Caki2 (cell line): ENCODE data around the gene PNMA1. TPM values are rescaled to one million over a fixed set of nuclear protein-coding genes. Genes with fewer than 3 reads are reported as not detected.
A peak's percentile ranks its signal among the peaks of the same experiment; 100 is the strongest.

Experiments
- DNase-seq: peaks from one replicate; pipeline ENCODE4 v3.0.0-alpha.2; 2015; ENCODE audit warnings: low read depth
- in situ Hi-C: cut with HindIII; loops from 2 replicates; pipeline ENCODE4 v1.10.0; 2016; ENCODE audit warnings: low sequenced_read_pairs, low pct_unique_long_range_greater_than_20kb, mixed read lengths
- total RNA-seq: library from RNA; depleted of rRNA; stranded (reverse); fragments of >200 nt; shearing (Covaris generic); gene quantifications from 2 replicates; pipeline ENCODE4 v1.2.3, GENCODE V29; 2014; ENCODE audit warnings: low replicate concordance

Gene PNMA1
- total RNA-seq, 1 experiment from 2014 or later: 45.4 TPM

GRCh38 chr14:73740618-73741326 is 26.6 kb upstream of the PNMA1 start:
- no peak for DNase-seq
- in situ Hi-C loops: no loop called here

GRCh38 chr14:73739899-73740617 is 25.9 kb upstream of the PNMA1 start:
- in situ Hi-C loops: no loop called here
- DNase-seq: no peak

GRCh38 chr14:73739174-73739898 is 25.2 kb upstream of the PNMA1 start:
- in situ Hi-C loops: no loop called here
- DNase-seq: no peak

GRCh38 chr14:73738518-73739173 is 24.5 kb upstream of the PNMA1 start:
- no peak for DNase-seq
- in situ Hi-C loops: no loop called here

- no peak for DNase-seq
- in situ Hi-C loops: no loop called here
Observed at GRCh38 chr14:73736842-73737241, 22.7 kb upstream of the PNMA1 start.

GRCh38 chr14:73732006-73732405 is 17.8 kb upstream of the PNMA1 start:
- in situ Hi-C loops: no loop called here

GRCh38 chr14:73731111-73731510 is 16.9 kb upstream of the PNMA1 start:
- in situ Hi-C loops: no loop called here

More at GRCh38 chr14:73732006-73732405, 17.8 kb upstream of the PNMA1 start:
- no peak for DNase-seq

GRCh38 chr14:73729556-73730265 is 15.5 kb upstream of the PNMA1 start:
- in situ Hi-C loops: no loop called here
- no peak for DNase-seq

More at GRCh38 chr14:73731111-73731510, 16.9 kb upstream of the PNMA1 start:
- no peak for DNase-seq

- in situ Hi-C loops: no loop called here
- DNase-seq: peak; percentile 69
Observed at GRCh38 chr14:73728717-73729330, 14.6 kb upstream of the PNMA1 start.

GRCh38 chr14:73727166-73727565 is 13.0 kb upstream of the PNMA1 start:
- DNase-seq: no peak
- in situ Hi-C loops: no loop called here

GRCh38 chr14:73726025-73726961 is 12.1 kb upstream of the PNMA1 start:
- in situ Hi-C loops: no loop called here
- DNase-seq: no peak

- in situ Hi-C loops: no loop called here
- DNase-seq: no peak
Observed at GRCh38 chr14:73725116-73726024, 11.2 kb upstream of the PNMA1 start.

- DNase-seq: no peak
- in situ Hi-C loops: no loop called here
Observed at GRCh38 chr14:73724696-73725095, 10.5 kb upstream of the PNMA1 start.

GRCh38 chr14:73723797-73724661 is 9.8 kb upstream of the PNMA1 start:
- in situ Hi-C loops: no loop called here
- DNase-seq: peak; percentile 37

- DNase-seq: peak; percentile 53
- in situ Hi-C loops: no loop called here
Observed at GRCh38 chr14:73723406-73723796, 9.2 kb upstream of the PNMA1 start.
